SK-N-SH (cell line): Measurements from ENCODE around the gene WRNIP1. TPM values are rescaled to one million over a fixed set of nuclear protein-coding genes. Genes with fewer than 3 reads are reported as not detected.

Source experiments
- CTCF ChIA-PET: fragments of 300-600, 350-600 bp; formaldehyde crosslinking; extraction: SDS; loops from one replicate; lab custom pipeline; 2021; lab: Yijun Ruan, JAX
- POLR2A ChIA-PET: fragments of 350-600 bp; sonication (Branson Sonifier 250); formaldehyde crosslinking; extraction: SDS; loops from one replicate; lab custom pipeline; 2020; ENCODE audit warnings: antibody characterized with exemption, inconsistent platforms; lab: Yijun Ruan, JAX
- DNase-seq: peaks from one replicate; pipeline ENCODE4 v3.0.0; 2012
- H2AFZ ChIP-seq: fragments of 200-600 bp; sonication (generic); 2 replicates; pipeline ENCODE4 v1.8.1; 2016; ENCODE audit warnings: antibody characterized with exemption, mild to moderate bottlenecking, low read depth
- H3F3A ChIP-seq: fragments of 200-600 bp; sonication (generic); replicated peaks from 2 replicates; pipeline ENCODE3; 2016; ENCODE audit warnings: antibody characterized with exemption, mild to moderate bottlenecking; ENCODE audit not compliant: insufficient read depth
- H3K27ac ChIP-seq, 2 experiments: fragments of 200-500 bp in 1 of 2; fragments of 200-600 bp in 1 of 2; sonication (Bioruptor generic) in 1 of 2; sonication (generic), shearing (Covaris generic) in 1 of 2; 2 replicates each; pipeline versions ENCODE4 v1.5.1 to v1.6.1; 2014 to 2016; ENCODE audit warnings: low read depth in 2 of 2, inconsistent platforms in 1 of 2, low read length in 1 of 2, mild to moderate bottlenecking in 1 of 2, mixed read lengths in 1 of 2
- H3K27me3 ChIP-seq: fragments of 200-600 bp; sonication (generic), shearing (Covaris generic); 2 replicates; pipeline ENCODE4 v1.6.1; 2016; ENCODE audit warnings: mixed run types; ENCODE audit not compliant: insufficient read depth
- H3K36me3 ChIP-seq, 2 experiments: fragments of 200-500 bp in 1 of 2; fragments of 200-600 bp in 1 of 2; sonication (Bioruptor generic) in 1 of 2; sonication (generic) in 1 of 2; replicated peaks in 1 of 2; 2 replicates each; pipeline versions ENCODE3 to v1.5.1; 2014 to 2016; ENCODE audit warnings: low read length in 1 of 2, mild to moderate bottlenecking in 1 of 2; ENCODE audit not compliant: insufficient read depth in 2 of 2, control insufficient read depth in 1 of 2
- H3K4me1 ChIP-seq, 2 experiments: fragments of 200-500 bp in 1 of 2; fragments of 200-600 bp in 1 of 2; sonication (Bioruptor generic) in 1 of 2; sonication (generic), shearing (Covaris generic) in 1 of 2; 2 replicates each; pipeline versions ENCODE4 v1.5.1 to v1.6.1; 2014 to 2016; ENCODE audit warnings: low read depth in 1 of 2, low read length in 1 of 2, mixed run types in 1 of 2; ENCODE audit not compliant: insufficient read depth in 2 of 2, control insufficient read depth in 1 of 2
- H3K4me2 ChIP-seq: fragments of 200-600 bp; sonication (generic), shearing (Covaris generic); 2 replicates; pipeline ENCODE4 v1.6.1; 2017; ENCODE audit warnings: mixed run types
- H3K4me3 ChIP-seq, 2 experiments: fragments of 200-500 bp in 1 of 2; fragments of 200-600 bp in 1 of 2; sonication (Bioruptor generic) in 1 of 2; sonication (generic), shearing (Covaris generic) in 1 of 2; 2 replicates each; pipeline versions ENCODE4 v1.5.1 to v1.8.1; 2014 to 2016; ENCODE audit warnings: low read depth in 2 of 2, inconsistent platforms in 1 of 2, low read length in 1 of 2, mild to moderate bottlenecking in 1 of 2, mixed read lengths in 1 of 2, moderate library complexity in 1 of 2
- H3K79me2 ChIP-seq: fragments of 200-600 bp; sonication (generic); 2 replicates; pipeline ENCODE4 v1.8.1; 2017; ENCODE audit warnings: mild to moderate bottlenecking; ENCODE audit not compliant: insufficient read depth
- H3K9ac ChIP-seq: fragments of 200-600 bp; sonication (generic); 2 replicates; pipeline ENCODE4 v1.6.1; 2017; ENCODE audit warnings: mixed run types
- H3K9me2 ChIP-seq: fragments of 200-600 bp; sonication (generic); 2 replicates; pipeline ENCODE4 v1.6.1; 2017; ENCODE audit warnings: mixed run types
- H3K9me3 ChIP-seq: fragments of 200-600 bp; sonication (generic); 2 replicates; pipeline ENCODE4 v1.6.1; 2017; ENCODE audit warnings: mixed run types, mild to moderate bottlenecking, moderate library complexity
- H4K20me1 ChIP-seq: fragments of 200-600 bp; sonication (generic); 2 replicates; pipeline ENCODE4 v1.6.1; 2017; ENCODE audit warnings: mild to moderate bottlenecking, mixed run types; ENCODE audit not compliant: insufficient read depth
- CHD2 ChIP-seq: fragments of 150-350 bp; IDR thresholded peaks from 2 replicates; pipeline ENCODE4 v1.6.1; 2018; ENCODE audit warnings: low read length; ENCODE audit not compliant: partially characterized antibody
- EZH2phosphoT487 ChIP-seq: fragments of 200-600 bp; sonication (generic); IDR thresholded peaks from 2 replicates; pipeline ENCODE4 v1.6.1; 2017; ENCODE audit warnings: low read depth, mixed run types, mild to moderate bottlenecking, antibody characterized with exemption, moderate library complexity, borderline replicate concordance
- JUND ChIP-seq: IDR thresholded peaks from 2 replicates; pipeline ENCODE4 v1.4.0; 2012
- MEF2A ChIP-seq: IDR thresholded peaks from 2 replicates; pipeline ENCODE4 v1.4.0; 2012; ENCODE audit warnings: low read depth, borderline replicate concordance
- POLR2AphosphoS5 ChIP-seq: IDR thresholded peaks from 2 replicates; pipeline ENCODE4 v1.6.1; 2012; ENCODE audit warnings: low read depth, low read length
- RCOR1 ChIP-seq: fragments of 150-350 bp; IDR thresholded peaks from 2 replicates; pipeline ENCODE4 v1.6.1; 2017; ENCODE audit warnings: antibody characterized with exemption, low read length
- RFX5 ChIP-seq: IDR thresholded peaks from 2 replicates; pipeline ENCODE4 v1.6.1; 2012; ENCODE audit warnings: mild to moderate bottlenecking, improper control_type of control experiment, low read length
- SMC3 ChIP-seq: IDR thresholded peaks from 2 replicates; pipeline ENCODE4 v1.6.1; 2012; ENCODE audit warnings: low read depth, low read length, improper control_type of control experiment
- YY1 ChIP-seq: IDR thresholded peaks from 2 replicates; pipeline ENCODE4 v1.4.0; 2012; ENCODE audit warnings: low read depth, mild to moderate bottlenecking
- WGBS: methylation state at CpG from one replicate; pipeline ENCODE4 v1.1.6; 2017; ENCODE audit warnings: low lambda C conversion rate; 5-methylcytosine and 5-hydroxymethylcytosine counted together
- polyA plus RNA-seq, 3 experiments: library from polyadenylated mRNA; depleted of rRNA; stranded (reverse); fragments of >200 nt; gene quantifications; 2 replicates each; pipeline ENCODE4 v1.2.3, GENCODE V29; 2012
- TF ChIP-seq, protein P1 (sequence below): IDR thresholded peaks from 2 replicates; pipeline ENCODE4 v1.4.0; 2012; ENCODE audit warnings: low read depth

WRNIP1 gene
- polyA plus RNA-seq, 1 of the 3 experiments (the other 2 are of a cell fraction) = 47.5 TPM

DNA sequence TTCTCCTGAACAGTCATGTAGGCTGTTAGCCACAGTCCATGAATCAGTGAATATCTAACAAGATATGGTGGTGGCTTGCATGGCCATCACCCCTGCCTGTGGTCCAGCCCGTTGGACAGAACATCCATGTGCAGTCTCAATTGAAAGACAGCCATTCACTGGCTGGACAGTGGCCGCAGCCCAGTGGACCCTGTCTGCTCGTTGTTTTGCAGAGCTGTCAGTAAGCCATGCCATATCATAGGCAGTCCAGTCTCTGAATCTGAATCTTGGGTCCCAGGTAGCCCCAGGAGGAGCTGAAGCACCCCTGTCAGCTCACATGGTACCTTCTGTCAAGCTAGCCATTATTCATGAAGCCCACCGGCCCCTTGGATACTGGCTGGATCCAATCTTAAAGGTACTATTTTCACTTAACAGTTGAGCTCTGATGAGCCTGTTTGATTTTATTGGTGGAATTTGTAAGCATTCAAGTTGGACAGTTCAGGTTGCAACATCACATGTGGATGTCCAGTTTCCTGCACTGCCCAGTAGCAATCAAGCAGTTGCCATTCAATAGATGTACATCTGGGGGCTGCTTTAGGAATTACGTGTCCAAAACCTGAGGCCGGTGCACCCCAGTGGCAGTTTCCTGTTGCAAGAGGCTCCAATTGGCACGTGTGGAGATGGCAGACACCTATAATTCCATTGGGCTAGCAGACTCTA is 38.7 kb downstream of the WRNIP1 start (continued):
- no peak for TF ChIP-seq RFX5
- TF ChIP-seq, all 33 proteins: peak for 0

DNA sequence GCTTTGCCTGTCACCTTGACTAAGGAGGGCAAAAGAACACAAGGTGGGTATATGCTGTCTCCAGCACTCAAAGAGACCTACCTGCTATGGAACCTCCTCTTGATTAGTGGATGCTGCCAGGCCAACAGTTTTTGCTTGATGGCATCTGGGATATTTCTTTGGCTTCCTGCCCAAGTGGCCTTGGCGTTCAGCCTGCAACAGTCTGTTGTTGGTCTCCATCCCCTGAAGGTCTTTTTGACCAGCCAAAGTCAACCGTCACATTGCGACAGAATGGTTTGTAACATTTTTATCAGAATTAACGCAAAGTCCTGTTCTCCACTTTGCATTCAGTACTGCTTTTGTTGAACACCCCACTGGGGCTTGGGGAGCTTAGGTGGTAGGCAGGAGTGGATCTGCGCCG is 39.3 kb downstream of the WRNIP1 start:
- H3K4me3 ChIP-seq = no peak overlapping the region
- TF ChIP-seq YY1 (no peak), RCOR1 (peak; percentile 36; the same call in 1 of the 2 replicates), CHD2 (no peak)
- H3K4me1 ChIP-seq = peaks cover 0 to 20% of the 10 kb centered on the region in 2 experiments; a peak in 2 of 4 replicates
- no peak overlapping the region for H2AFZ ChIP-seq
- H3K9ac ChIP-seq = no peak overlapping the region
- ChIA-PET POLR2A (no interaction called here), CTCF (interaction anchor here (1.7 to 2.2 kb wide), 3 partner anchors 10 to 42 kb away, joined by 4 to 8 read pairs (median 6); no protein-coding TSS in a partner anchor)
- H3K27ac ChIP-seq = peak overlapping the region in 1 of 2 experiments; percentile 39; a peak in 1 of 4 replicates
- DNase-seq = peak; percentile 62
- no peaks in the 10 kb centered on the region for H3K9me3 ChIP-seq
- no peaks in the 10 kb centered on the region for H3F3A ChIP-seq
- H3K9me2 ChIP-seq = no peaks in the 10 kb centered on the region
- no peaks in the 10 kb centered on the region for H4K20me1 ChIP-seq
- H3K4me2 ChIP-seq = no peak overlapping the region
- H3K27me3 ChIP-seq = no peaks in the 10 kb centered on the region
- H3K79me2 ChIP-seq = no peaks in the 10 kb centered on the region
- WGBS = 67% methylated on average over 5 of the region's 6 CpGs
- H3K36me3 ChIP-seq = no peaks in the 10 kb centered on the region

DNA sequence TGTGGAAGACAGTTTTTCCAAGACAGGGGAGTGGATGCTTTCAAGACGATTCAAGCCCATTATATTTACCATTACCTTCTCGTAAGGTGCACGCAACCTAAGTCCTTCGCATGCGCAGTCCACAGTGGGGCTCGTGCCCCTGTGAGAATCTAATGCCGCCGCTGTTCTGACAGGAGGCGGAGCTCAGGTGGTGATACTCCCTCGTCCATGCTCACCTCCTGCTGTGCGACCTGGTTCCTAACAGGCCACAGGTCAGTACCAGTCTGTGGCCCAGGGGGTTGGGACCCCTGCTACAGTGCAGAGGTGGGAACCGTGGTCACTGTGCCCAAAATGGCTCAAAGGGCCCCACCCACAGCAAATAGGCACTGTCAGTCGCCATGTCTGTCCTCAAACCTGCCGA is 39.8 kb downstream of the WRNIP1 start:
- ChIA-PET POLR2A (no interaction called here), CTCF (interaction anchor here (2.2 kb wide), 1 partner anchor 14 kb away, joined by 8 read pairs; no protein-coding TSS in a partner anchor)
- DNase-seq = no peak
- TF ChIP-seq, protein P1, sequence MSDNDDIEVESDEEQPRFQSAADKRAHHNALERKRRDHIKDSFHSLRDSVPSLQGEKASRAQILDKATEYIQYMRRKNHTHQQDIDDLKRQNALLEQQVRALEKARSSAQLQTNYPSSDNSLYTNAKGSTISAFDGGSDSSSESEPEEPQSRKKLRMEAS = no peak
- no peak for TF ChIP-seq POLR2AphosphoS5
- no peak for TF ChIP-seq SMC3
- TF ChIP-seq EZH2phosphoT487 = no peak
- no peak for TF ChIP-seq JUND
- no peak for TF ChIP-seq MEF2A
- 95% methylated on average over 14 of the region's 14 CpGs for WGBS
- peak overlapping the region in 1 of 2 experiments; percentile 39; a peak in 1 of 4 replicates for H3K27ac ChIP-seq
- no peaks in the 10 kb centered on the region for H3K9me3 ChIP-seq
- H3K4me1 ChIP-seq = peaks cover 0 to 17% of the 10 kb centered on the region in 2 experiments; a peak in 2 of 4 replicates
- no peaks in the 10 kb centered on the region for H3K79me2 ChIP-seq
- H3K4me2 ChIP-seq = no peak overlapping the region
- H4K20me1 ChIP-seq = no peaks in the 10 kb centered on the region
- no peak overlapping the region for H3K4me3 ChIP-seq
- H2AFZ ChIP-seq = no peak overlapping the region
- no peak overlapping the region for H3K9ac ChIP-seq
- no peaks in the 10 kb centered on the region for H3F3A ChIP-seq
- H3K27me3 ChIP-seq = no peaks in the 10 kb centered on the region
- H3K9me2 ChIP-seq = no peaks in the 10 kb centered on the region
- no peaks in the 10 kb centered on the region for H3K36me3 ChIP-seq
